ACHN (cell line): ENCODE results near the gene SIX5.
"Not testable (repeated sequence)": the region's sequence is repeated elsewhere in the genome, so short reads cannot be mapped to it uniquely, and the experiment has no call there.

Source experiments
- DNase-seq: peaks from one replicate; pipeline ENCODE4 v3.0.0-alpha.2; 2015
- in situ Hi-C: cut with HindIII; loops from 2 replicates; pipeline ENCODE4 v1.10.0; 2017; ENCODE audit warnings: low sequenced_read_pairs, low pct_ligation_motif_present, low pct_unique_long_range_greater_than_20kb

Gene SIX5

GRCh38 chr19:45764945-45765701 is 3.9 kb downstream of the SIX5 start:
- no peak for DNase-seq
- in situ Hi-C loops = no loop called here

GRCh38 chr19:45764475-45764874 is 4.6 kb downstream of the SIX5 start:
- no peak for DNase-seq
- in situ Hi-C loops = no loop called here

- DNase-seq = no peak
- in situ Hi-C loops = no loop called here
Observed at GRCh38 chr19:45763691-45764294, 5.3 kb downstream of the SIX5 start.

GRCh38 chr19:45762870-45763631 is 6.0 kb downstream of the SIX5 start:
- DNase-seq = no peak
- in situ Hi-C loops = no loop called here

GRCh38 chr19:45761714-45762113 is 7.3 kb downstream of the SIX5 start:
- in situ Hi-C loops = no loop called here
- no peak for DNase-seq

GRCh38 chr19:45758921-45759320 is 10.1 kb downstream of the SIX5 start:
- no peak for DNase-seq
- in situ Hi-C loops = no loop called here

GRCh38 chr19:45757695-45758094 is 11.4 kb downstream of the SIX5 start:
- DNase-seq = no peak
- in situ Hi-C loops = no loop called here

GRCh38 chr19:45754323-45754722 is 14.7 kb downstream of the SIX5 start:
- in situ Hi-C loops = no loop called here
- DNase-seq = no peak

GRCh38 chr19:45753548-45753947 is 15.5 kb downstream of the SIX5 start:
- in situ Hi-C loops = no loop called here

GRCh38 chr19:45752639-45753038 is 16.4 kb downstream of the SIX5 start:
- DNase-seq = no peak
- in situ Hi-C loops = no loop called here

More at GRCh38 chr19:45753548-45753947, 15.5 kb downstream of the SIX5 start:
- no peak for DNase-seq

GRCh38 chr19:45751483-45751882 is 17.6 kb downstream of the SIX5 start:
- DNase-seq, in situ Hi-C loops: not testable (repeated sequence)

GRCh38 chr19:45747513-45747912 is 21.5 kb downstream of the SIX5 start:
- DNase-seq = no peak
- in situ Hi-C loops = no loop called here

- no peak for DNase-seq
- in situ Hi-C loops = no loop called here
Observed at GRCh38 chr19:45746866-45747265, 22.2 kb downstream of the SIX5 start.

GRCh38 chr19:45745606-45746005 is 23.4 kb downstream of the SIX5 start:
- in situ Hi-C loops = no loop called here
- DNase-seq = no peak

- DNase-seq = no peak
- in situ Hi-C loops = no loop called here
Observed at GRCh38 chr19:45742969-45743368, 26.1 kb downstream of the SIX5 start.

- DNase-seq = peak; percentile 20
- in situ Hi-C loops = no loop called here
Observed at GRCh38 chr19:45739498-45740439, 29.3 kb downstream of the SIX5 start.

- in situ Hi-C loops = no loop called here
- DNase-seq = no peak
Observed at GRCh38 chr19:45733160-45733810, 35.8 kb downstream of the SIX5 start, which contains the start of gene MEIOSIN. Gene MEIOSIN (plus strand): TSS chr19:45733439. CDS start chr19:45735377, 1,938 bp downstream.
